NCI-H748 (cell line): ENCODE data around the gene TMEM131.
"Not testable (repeated sequence)": the region's sequence is repeated elsewhere in the genome, so short reads cannot be mapped to it uniquely, and the experiment has no call there.

Experiments
- DNase-seq: peaks from one replicate; lab custom pipeline; 2025; ENCODE audit not compliant: unreplicated experiment; lab: John Stamatoyannopoulos, UW

The TMEM131 gene

DNA sequence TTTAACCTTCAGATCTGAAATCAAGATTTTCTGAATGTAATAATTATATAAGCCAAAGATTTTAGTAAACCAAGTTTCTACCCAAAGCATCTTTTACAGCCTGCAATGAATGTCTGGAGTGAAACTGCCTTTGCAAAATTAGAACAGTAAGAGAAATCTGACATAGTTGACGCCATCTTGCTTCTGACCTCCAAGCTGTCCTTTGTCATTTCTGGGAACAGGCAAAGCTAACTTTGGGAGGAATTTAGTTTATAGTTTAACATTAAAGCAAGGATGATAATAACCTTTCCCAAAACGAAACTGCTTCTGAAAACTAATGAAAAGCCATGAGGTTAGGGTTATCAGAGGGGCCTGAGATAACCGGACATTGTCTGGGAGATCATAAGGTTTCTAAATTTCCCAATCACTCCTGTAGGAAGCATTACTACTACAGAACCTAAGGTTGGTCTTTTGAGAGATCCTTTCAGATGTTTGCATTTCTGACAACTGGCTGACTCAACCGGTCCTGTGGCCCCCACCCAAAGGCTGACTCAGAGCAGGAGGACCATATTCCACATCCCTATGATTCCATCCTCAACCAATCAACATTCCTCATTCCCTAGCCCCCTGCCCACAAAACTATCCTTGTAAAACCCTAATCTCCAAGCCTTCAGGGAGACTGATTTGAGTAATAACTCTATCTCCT is 124.5 kb downstream of the TMEM131 start:
- no peak for DNase-seq

DNA sequence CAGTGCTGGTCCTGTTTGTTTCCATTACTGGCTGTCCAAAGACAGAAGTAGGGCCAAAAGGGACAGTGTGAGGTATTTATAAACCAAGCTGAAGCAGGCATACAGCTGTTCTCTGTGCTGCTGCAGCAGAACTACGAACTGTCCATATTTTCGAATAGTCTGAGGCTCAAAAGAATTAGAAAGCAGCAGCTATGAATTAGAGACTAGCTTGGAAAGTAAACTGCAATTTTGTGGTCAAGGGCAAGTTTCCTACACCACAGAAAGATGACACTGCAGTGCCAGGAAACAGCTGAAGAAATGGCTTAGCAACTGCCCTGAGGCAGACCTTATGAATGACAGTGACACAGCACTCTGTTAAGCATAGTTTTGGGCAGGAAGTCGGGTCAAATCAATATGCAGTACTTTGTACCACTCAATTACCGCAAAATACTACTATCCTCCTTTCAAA is 125.3 kb downstream of the TMEM131 start:
- no peak for DNase-seq

DNA sequence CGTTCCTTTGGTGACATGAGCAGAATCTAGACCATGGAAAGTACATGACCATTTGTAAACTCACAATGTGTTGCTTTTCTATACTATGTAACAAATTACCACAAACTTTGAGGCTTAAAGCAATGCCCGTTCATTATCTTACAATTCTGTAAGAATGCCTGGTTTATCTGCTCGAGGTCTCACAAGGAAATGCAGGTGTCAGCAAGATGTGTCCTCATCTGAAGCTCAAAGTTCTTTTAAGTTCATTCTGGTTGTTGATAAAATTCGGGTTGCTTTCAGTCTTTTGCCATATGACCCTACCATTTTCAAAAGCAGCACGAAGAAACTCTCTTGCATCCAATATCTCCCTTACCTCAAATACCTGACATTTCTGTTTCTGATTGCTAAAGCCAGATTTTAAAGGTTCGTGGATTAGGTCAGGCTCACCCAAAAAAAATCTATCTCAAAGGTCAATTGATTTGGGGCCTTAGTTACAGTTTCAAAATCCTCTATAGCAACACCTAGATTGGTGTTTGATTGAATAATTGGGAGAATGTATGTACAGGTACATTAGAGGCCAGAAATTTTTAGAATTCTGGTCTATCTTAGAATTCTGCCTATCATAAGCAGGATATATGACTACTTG is 125.9 kb downstream of the TMEM131 start:
- DNase-seq: no peak

DNA sequence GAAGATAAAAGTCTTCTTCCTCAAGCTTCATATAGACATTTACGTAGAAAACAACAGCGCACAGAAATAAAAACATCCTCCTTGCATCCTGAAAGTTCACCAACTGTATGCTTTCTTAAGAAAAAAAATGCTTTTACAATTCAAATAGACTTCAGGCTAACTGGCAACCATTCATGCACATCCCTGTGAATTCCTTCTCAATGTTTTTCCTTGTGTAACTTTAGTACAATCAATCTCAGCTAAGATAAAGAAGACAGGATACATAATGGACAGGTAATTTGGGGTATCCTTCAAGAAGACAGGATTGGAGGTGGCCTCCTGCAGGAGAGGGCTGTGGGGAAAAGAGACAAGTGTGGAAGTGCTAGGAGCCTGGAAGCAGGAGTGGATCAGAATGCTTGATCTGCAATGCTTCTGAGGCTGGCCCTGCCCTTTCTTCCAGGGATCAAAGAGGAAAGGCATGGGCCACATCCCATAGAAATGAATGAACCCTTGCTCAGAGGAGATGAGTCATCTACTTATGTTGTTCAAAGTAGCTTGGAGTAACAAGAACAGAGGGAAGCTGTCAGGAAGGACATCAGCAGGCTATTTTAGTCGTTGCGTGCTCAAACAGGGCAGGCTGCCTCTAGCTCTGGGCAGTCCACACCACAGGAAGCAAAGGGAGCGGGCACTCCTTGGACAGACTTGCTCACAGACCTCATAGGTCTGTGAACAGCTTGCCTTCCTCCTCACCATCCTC is 126.6 kb downstream of the TMEM131 start:
- DNase-seq: no peak

DNA sequence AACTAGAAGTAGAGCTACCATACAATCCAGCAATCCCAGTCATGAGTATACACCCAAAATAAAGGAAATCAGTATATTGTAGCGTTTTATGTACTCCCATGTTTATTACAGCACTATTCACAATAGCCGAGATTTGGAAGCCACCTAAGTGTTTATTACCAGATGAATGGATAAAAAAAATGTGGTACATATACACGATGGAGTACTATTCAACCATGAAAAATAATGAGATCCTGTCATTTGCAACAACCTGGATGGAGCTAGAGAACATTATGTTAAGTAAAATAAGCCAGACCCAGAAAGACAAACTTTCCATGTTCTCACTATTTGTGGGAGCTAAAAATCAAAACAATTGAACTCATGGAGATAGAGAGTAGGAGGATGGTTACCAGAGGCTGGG is 131.9 kb downstream of the TMEM131 start:
- DNase-seq: no peak

DNA sequence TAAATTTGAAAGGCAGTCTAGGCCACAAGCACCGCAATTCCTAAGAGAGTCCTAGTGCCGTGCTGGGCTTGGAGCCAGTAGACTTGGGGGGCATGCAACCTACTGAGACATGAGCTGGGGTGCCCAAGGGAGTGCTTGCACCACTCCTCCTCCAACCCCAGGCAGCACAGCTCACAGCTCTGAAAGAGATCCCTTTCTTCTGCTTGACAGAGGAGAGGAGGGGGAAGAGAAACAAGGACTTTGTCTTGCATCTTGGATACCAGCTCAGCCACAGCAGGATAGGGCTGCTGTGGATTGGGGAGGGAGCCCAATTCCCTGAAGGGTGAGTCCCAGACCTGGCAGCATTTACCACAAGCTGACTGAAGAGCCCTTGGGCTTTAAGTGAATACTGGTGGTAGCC is 134.6 kb downstream of the TMEM131 start:
- DNase-seq: no peak

DNA sequence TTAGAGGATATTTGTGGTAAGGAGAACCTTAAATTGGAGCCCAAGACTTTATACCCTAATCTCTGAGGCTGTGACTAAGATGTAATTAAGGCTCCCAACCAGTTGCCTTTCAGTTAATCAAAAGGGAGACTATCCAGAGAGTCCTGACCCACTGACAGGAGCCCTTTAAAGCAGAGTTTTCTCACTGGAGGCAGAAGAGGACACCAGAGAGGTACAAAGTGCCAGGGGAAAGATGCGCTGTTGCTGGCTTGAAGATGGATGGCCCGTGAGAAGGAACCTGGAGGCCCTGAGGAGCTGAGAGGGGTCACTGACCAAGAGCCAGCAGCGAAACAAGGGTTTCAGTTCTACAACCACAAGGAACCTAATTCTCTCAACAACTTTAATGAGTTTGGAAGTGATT is 137.3 kb downstream of the TMEM131 start:
- no peak for DNase-seq

DNA sequence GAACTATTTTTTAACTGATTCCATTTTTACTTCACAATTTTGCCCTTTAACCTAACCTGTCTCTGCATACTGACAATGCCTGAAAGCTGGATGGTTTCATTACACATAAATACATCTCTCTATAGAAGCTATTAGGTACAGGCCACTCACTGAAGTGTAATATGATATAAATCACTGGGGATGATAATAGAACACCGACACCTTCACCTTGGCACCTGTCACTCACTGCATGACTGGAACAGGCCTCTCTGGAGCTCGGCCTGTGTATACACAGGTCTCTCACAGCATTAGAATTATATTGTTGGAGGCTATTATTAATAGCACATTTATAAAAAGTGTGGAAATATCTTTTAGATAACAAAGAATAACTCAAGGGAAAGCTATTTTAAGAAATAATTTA is 138.2 kb downstream of the TMEM131 start:
- DNase-seq: peak; percentile 68

DNA sequence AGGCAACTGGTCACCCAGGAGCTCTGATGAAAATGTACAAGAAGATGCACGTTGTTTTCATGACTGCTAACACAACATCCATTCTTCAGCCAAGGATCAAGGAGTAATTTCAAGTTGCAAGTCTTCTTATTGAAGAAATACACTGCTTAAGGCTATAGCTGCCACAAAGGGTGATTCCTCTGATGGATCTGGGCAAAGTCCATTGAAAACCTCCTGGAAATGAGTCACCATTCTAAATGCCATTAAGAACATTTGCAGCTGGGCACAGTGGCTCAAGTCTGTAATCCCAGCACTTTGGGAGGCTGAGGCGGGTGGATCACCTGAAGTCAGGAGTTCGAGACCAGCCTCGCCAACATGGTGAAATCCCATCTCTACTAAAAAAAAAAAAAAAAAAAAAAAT is 142.7 kb downstream of the TMEM131 start:
- not testable (repeated sequence) for DNase-seq

DNA sequence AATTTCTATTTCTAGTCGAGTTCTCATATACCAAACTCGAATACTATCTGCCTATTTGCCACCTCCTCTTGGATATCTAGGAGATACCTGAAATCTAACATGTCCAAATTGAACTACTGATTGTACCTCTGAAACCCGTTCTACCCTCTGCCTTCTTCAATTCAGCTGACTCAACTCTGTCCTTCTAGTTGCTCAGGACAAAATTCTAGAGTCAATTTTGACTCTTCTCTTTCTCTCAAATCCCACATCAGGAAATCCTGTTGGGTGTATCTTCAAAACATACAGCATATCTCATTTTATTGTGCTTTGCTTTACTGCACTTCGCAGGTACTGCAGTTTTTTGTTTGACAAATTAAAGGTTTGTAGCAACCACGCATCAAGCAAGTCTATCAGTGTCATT is 144.6 kb downstream of the TMEM131 start:
- no peak for DNase-seq

DNA sequence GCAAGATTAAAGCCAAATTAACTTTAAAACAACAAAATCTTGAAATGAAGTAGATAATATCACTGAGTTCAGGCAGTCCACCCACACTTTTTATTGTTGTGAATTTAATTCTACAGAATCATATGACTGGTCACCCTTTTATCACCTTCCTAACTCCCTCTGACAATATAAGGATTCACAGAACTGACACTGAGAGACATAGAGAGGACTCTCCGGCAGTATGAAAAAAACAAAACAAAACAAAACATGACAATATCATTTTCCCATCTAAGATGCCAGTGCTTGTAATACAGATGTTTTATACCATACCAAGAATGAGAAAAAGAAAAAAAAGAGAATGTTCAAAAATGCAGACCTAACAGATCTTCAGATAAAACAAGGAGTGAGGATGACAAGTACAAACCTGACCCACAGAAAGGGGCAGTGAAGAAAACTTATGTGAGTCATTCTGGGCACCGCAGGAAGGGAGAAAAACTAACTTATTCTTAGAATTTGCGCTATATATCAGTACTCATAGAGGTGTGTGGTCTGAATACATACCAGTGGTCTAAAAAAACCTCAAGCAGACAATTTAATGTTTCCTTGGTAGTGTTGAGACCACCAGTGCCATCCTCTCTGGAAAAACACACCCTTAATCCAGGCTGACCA is 145.7 kb downstream of the TMEM131 start:
- DNase-seq: no peak

DNA sequence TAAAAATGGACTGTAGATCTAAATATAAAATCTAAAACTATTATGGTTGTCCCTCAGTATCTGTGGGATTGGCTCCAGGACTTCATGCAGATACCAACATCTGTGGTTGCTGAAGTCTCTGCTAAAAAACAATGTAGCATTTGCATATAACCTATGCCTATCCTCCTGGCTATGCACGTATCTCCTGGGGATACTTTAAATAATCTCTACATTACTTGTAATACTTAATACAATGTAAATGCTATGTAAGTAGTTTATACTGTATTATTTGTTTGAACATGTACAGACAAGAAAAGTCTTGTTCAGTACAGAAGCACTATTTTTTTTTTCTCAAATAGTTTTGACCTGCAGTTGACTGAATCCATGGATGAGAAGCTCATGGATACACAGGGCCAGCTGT is 147.4 kb downstream of the TMEM131 start:
- DNase-seq: no peak

DNA sequence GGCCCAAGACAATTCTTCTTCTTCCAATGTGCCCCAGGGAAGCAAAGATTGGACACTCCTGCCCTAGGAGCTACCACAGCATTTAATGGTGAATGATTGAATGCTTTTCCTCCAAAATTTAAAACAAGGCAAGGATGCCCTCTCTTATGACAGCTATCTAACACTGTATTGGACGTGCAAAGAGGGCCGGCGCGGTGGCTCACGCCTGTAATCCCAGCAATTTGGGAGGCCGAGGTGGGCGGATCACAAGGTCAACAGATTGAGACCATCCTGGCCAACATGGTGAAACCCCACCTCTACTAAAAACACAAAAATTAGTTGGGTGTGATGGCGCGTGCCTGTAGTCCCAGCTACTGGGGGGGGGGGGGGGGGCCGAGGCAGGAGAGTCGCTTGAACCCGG is 149.0 kb downstream of the TMEM131 start:
- DNase-seq: not testable (repeated sequence)

DNA sequence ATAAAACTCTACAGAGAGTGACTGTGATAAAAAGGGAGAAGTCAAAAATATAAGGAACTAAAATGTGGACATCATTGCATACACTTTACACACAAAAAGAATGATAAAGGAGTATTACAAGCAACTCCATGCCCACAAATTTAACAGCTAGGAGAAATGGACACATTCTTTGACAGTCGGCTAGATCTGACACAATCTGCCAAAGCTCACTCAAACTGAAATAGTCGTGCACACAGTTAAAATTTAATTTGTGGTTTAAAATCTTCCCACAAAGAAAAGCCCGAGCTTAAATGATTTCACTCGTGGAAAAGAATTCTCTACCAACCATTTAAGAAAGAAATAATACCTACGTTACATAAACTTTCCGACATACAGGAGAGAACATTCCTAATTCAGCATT is 149.9 kb downstream of the TMEM131 start:
- DNase-seq: no peak

DNA sequence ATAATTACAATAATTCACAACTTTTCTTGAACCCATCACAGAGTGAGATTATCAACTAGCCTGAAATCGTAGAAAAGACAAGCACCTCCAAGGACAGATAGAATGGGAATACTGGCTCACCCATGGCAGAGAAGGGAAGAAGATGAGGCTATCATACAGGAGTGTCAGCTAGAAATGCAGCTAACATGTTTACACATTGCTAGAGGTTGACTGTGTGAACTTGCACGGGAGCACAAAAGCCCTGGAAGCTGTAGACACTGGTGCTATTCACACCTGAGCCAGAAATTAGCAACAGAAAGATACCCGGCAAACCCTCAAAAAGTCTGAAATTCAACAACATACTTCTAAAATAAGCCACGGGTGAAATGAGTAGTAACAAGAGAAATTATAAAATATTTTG is 150.6 kb downstream of the TMEM131 start:
- no peak for DNase-seq

DNA sequence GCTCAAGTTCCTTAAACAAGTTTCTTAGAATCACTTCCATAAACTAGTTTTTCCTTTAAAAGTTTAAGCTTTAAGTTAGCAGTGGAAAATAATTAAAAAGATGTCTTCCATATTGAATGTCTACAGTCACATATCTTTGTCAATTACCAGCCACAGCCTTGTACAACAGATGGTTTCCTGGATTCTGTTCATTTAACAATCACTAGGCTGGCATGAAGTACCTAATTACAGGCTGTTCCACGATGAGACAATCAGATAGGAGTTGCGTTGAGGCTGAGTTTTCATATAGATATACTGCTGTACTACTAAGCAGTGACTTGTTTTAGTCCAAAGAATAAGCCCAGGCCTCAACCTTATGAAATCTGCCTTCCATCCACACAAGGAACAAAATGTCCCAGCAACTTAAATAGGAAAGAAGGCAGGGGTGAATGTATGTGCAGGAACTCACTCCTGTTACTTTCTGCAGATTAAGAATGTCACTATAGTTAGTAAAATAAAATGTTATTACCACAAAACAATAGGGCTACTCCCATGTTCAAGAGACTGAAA is 151.4 kb downstream of the TMEM131 start:
- DNase-seq: peak; percentile 36

DNA sequence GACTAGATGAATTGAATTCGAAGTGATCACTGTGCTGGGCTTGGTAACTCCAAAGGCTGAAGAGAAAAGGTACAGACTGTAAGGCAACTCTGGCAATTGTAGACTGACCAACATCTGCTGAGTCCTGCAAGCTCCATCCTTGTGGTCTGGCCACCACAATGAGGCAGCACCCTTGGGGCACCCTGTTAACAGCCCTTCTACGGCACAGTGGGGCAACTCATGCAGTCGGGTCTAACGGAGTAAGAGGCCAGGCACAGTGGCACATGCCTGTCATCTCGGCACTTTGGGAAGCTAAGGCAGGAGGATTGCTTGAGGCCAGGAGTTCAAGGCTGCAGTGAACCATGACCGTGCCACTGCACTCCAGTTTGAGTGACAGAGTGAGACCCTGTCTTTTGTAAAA is 155.6 kb downstream of the TMEM131 start:
- no peak for DNase-seq

DNA sequence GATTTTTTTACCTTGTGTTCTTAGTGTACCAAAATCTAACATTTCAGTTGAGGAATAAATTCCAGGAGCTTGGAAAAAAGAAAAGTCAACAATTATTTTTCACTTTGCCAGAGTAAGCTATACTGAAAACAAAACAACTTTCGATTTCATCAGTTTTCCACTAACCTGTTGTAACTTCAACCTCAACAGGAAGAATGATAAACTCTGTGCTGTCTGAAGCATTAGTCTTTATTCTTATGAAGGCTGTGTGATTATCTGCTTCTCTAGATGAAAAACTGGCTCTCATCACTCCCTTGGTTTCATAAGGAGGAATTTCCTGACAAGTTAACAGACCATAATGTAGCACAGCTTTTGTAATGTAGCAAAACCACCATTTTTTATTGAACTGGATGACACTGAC is 161.1 kb downstream of the TMEM131 start:
- no peak for DNase-seq

DNA sequence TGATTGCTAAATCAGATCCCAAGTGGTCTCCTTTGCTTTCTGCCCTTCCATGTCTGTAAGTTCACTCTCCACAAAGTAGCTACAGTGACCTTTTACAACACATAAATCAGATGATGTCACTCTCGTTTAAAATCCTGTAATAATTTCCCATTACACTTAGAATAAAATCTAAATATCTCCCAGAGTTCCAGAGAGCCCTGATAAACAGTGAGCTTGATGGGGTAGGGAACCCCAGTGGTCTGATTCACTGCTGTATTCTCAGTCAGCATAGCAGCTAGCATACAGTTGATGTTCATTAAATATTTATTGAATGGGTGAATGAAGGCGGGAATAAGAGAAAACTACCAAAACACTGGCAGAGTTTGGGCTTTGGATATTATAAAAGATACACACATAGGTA is 164.6 kb downstream of the TMEM131 start:
- DNase-seq: no peak

DNA sequence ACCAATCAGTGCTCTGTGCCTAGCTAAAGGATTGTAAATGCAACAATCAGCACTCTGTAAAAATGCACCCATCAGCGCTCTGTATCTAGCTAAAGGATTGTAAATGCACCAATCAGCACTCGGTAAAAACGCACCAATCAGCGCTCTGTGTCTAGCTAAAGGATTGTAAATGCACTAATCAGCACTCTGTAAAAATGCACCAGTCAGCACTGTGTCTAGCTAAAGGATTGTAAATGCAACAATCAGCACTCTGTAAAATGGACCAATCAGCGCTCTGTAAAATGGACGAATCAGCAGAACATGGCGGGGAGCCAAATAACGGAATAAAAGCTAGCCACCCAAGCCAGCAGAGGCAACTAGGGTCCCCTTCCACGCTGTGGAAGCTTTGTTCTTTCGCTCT is 166.5 kb downstream of the TMEM131 start:
- DNase-seq: not testable (repeated sequence)

DNA sequence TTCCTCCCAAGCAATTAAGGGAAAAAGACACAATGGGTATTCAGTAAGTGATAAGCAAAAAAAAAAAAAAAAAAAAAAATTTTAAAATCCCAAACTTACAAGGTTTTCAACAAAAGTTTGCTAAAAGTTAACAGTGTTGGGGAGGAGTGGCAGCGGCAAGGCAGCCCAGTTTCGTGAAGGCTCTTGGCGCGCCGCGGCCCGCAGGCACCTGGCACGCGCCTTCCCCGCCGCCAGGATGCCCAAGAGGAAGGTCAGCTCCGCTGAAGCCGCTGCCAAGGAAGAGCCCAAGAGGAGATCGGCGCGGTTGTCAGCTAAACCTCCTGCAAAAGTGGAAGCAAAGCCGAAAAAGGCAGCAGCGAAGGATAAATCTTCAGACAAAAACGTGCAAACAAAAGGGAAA is 168.7 kb downstream of the TMEM131 start:
- DNase-seq: not testable (repeated sequence)
